T-helper 9 cell (primary cell): Measurements from ENCODE around the gene F5.

Experiments used
- DNase-seq: peaks from one replicate; pipeline ENCODE4 v3.0.0-alpha.2; 2020

The F5 gene

GRCh38 chr1:169586067-169586394, 250 bp downstream of the F5 start:
- no peak for DNase-seq

- no peak for DNase-seq
Observed at GRCh38 chr1:169585181-169585580, 1.1 kb downstream of the F5 start.

- no peak for DNase-seq
Observed at GRCh38 chr1:169584483-169585144, 1.7 kb downstream of the F5 start.

DNA sequence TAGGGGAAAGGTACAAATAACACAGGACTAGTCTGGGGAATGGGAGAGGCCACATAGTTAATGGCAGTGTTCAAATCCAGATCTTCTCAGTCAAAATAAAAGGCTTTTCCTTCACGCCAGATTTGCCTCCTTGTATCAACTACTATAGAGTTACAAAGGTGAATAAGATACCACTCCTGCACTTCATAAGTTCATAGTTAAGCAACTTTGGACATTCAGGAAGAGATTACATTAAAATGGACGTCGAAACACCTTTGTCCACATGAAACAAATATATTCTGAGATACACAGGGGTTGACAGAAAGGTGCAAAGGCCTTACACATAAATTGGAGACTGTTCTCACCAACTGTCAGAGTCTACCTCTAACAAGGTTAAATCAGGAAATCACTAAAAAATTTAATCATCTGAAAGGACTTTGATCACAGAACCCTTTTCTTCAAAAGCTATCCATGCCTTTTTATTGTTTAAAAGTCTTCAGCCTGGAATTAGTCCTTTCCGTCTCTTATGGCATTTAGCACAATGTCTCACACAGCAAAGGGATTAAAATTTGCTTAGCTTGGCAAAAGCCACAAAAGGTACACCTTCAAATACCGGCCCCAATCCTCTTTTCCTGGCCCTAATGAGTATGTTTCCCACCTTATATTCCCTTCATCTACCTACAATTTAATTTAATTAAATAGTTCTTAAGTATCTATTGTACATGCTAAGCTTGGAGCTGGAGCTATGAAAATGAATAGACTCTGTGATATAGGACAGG, 8.1 kb downstream of the F5 start:
- no peak for DNase-seq

- DNase-seq, result no peak
Observed at GRCh38 chr1:169576935-169577331, 9.3 kb downstream of the F5 start.

DNA sequence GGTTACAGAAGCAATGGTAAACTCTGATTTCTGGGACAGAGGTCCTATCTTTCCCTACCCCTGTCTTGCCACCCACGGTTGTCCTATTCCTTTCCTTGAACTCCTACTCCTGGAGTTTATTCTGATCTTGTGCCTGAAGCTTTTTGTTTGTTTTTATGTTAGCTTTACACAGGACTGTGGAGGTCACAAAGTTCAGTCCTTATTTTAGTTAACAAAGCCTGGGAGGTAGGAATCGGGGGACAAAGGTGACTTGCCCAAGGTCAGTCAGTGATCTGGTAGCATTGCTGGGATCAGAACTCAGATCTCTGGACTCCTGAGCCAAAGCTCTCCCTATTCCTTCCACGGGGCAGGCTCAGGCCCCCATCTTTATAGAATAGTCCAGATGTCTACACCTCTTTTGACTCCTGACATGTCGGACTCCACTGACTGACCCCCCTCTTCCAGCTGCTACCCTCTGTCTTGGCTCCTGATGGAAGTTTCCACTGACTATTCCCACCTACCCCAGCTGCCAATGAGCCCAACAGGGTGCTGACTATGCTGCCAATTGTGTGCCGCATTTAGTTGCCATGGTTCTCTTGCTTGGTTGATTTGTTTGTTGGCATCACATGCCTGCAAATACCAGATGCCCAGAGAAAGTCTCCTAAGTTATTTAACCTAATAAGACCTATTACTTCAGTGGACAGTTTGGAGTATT, 9.9 kb downstream of the F5 start:
- DNase-seq, result no peak

GRCh38 chr1:169574336-169574735, 11.9 kb downstream of the F5 start:
- DNase-seq, result no peak

GRCh38 chr1:169572187-169572586, 14.1 kb downstream of the F5 start:
- no peak for DNase-seq

DNA sequence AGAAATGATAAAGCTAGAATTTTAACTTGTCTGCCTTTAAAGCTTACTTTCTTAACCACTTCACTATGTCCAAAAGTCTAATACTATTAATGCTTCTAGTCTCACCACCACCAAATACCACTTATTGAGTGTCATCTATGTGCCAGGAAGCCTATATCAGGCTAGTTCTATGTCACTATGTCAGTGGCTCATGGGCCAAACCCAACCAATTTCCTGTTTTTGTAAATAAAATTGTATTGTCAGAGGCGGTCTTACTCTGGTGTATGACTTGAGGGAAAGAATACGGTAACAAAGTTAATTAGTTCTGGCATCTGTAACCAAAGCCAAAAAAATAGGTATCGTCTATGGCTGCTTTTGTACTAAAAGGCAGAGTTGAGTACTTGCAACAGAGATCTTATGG, 14.8 kb downstream of the F5 start:
- no peak for DNase-seq

DNA sequence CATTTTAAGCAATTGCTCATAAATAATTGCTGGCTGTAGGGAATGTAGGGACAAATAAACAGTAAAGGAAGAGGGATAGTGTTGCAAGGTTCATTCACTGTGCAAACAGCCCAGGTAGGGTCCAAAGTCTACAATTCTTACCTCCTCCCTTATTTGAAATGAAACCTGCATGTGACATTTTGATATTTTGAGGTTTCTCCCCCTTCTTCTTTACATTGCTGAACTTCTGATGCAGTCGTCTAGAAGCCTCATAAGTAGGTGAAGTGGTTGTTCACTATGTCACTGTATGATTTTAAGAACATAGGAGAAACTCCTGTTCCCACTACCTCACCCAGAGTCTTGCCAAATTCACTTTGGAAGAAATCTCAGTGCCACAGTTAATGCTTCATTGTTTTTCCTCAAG, 16.1 kb downstream of the F5 start:
- no peak for DNase-seq

DNA sequence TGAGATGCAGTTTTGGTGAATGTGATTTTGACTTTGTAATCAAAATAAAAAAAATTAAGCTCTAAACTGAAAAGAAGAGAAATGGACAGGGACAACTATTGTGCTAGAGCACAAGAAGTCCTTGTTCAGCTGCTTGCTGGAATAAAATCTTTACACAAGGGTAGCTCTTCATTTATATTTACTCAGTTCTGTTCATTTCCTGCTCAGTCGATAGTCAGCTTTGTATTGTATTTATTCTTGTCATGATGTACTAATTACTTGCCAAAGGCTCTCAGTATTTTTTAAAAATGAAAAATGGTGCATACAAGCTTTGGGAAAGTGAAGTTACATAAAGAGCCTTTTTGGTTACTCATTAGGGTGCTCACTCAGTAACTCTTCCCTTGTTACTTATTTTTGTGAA, 17.8 kb downstream of the F5 start:
- DNase-seq, result no peak

- no peak for DNase-seq
Observed at GRCh38 chr1:169565335-169566271, 20.7 kb downstream of the F5 start.

DNA sequence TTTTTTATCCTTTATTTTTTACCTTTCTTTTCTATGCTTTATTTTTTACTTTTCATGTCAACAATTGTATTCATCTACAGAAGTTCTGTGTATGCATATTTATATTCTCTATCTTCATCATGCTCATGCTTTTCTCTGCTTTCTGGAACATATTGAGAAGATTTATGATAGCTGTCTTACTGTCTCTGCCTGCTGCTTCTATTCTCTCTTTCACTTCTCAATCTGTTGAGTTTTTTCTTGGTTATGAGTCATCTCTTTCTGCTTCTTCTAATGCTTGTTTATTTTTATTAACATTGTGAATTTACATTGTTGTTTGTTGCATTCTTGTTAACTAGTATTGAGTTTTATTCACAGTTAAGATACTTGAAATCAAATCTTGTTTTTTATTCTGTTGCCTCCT, 22.6 kb downstream of the F5 start:
- DNase-seq, result no peak

- DNase-seq, result no peak
Observed at GRCh38 chr1:169563019-169563615, 23.2 kb downstream of the F5 start.

DNA sequence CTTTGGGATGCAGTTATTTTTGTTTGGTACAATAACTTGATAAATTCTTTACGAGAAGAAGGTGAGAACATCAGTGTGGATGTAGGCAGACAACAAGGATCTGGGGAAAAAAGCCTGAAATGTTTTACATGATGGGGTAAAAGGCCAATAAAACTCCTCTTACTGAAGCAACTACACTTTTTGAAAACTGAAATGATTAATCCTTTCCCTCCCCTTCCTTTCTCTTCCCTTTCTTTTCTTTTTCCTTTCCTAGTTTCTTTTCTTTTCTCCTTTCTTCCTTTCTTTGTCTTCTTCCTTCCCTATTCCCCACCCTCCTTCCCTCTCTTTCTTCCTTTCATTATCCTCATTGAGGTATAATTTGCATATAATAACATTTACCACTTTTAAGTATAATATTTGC, 24.6 kb downstream of the F5 start:
- no peak for DNase-seq

GRCh38 chr1:169557131-169557530, 29.1 kb downstream of the F5 start:
- DNase-seq, result no peak

- no peak for DNase-seq
Observed at GRCh38 chr1:169550294-169550693, 36.0 kb downstream of the F5 start.

- DNase-seq, result no peak
Observed at GRCh38 chr1:169548282-169548681, 38.0 kb downstream of the F5 start.

GRCh38 chr1:169546087-169546995, 39.9 kb downstream of the F5 start:
- DNase-seq, result peak; percentile 29

- no peak for DNase-seq
Observed at GRCh38 chr1:169545472-169545871, 40.8 kb downstream of the F5 start.
